Measurements from ENCODE around the gene HELZ2. TPM values are rescaled to one million over a fixed set of nuclear protein-coding genes. Genes with fewer than 3 reads are reported as not detected.

HELZ2 gene
- total and polyA plus RNA-seq, 2 experiments from 2014 or later: 5.2 to 48.9 TPM

GRCh38 chr20:63534831-63535651 lies 39.0 kb downstream of the HELZ2 start:
- H3K27ac ChIP-seq (ENCODE audit: low read depth): no peak overlapping the region
- Mint-ChIP-seq H3K27ac (peak overlapping the region; percentile 77), H3K27me3 (ENCODE audit: insufficient read depth, low read depth, poor library complexity) (peaks cover 10% of the 10 kb centered on the region), H3K4me3 (no peak overlapping the region), H3K36me3 (ENCODE audit: low read depth) (no peaks in the 10 kb centered on the region), H3K9me3 (no peaks in the 10 kb centered on the region), H3K4me1 (peaks cover 5% of the 10 kb centered on the region; the same call in 2 of the 3 replicates)
- no peaks in the 10 kb centered on the region for H3K4me1 ChIP-seq (ENCODE audit: insufficient read depth)
- 0 out of 2 replicates have a peak overlapping the region, but pooled peaks have one; percentile 32 for H2AFZ ChIP-seq
- no peak overlapping the region for H3K4me2 ChIP-seq
- TF ChIP-seq CREB1 (CRISPR knock-in tag; IDR thresholded peaks at IDR 0.05; ENCODE audit: low read depth): no peak
- DNase-seq (ENCODE audit: low spot score): no peak
- H3K9me2 ChIP-seq (ENCODE audit: insufficient read depth): no peaks in the 10 kb centered on the region
- H3K36me3 ChIP-seq (ENCODE audit: insufficient read depth): no peaks in the 10 kb centered on the region
- no peak overlapping the region for H3K4me3 ChIP-seq
- no peak; the same call in 2 of the 3 replicates for ATAC-seq
- no peaks in the 10 kb centered on the region for H3K27me3 ChIP-seq (ENCODE audit: insufficient read depth)
- H3F3A ChIP-seq (replicated peaks; ENCODE audit: low read depth): peaks cover 7% of the 10 kb centered on the region; the same call in 1 of the 2 replicates
- no peaks in the 10 kb centered on the region for H3K79me2 ChIP-seq (replicated peaks; ENCODE audit: insufficient read depth)
- no peaks in the 10 kb centered on the region for H4K20me1 ChIP-seq (replicated peaks; ENCODE audit: insufficient read depth)

- H3F3A ChIP-seq (replicated peaks; ENCODE audit: low read depth): peaks cover 7% of the 10 kb centered on the region; the same call in 1 of the 2 replicates
- no peak for ATAC-seq
- no peak overlapping the region for H3K4me3 Mint-ChIP-seq
- no peak overlapping the region for H3K4me2 ChIP-seq
- H3K4me1 Mint-ChIP-seq: peaks cover 5% of the 10 kb centered on the region; the same call in 2 of the 3 replicates
- no peak for DNase-seq (ENCODE audit: low spot score)
- H3K27me3 Mint-ChIP-seq (ENCODE audit: insufficient read depth, low read depth, poor library complexity): peaks cover 5% of the 10 kb centered on the region
- H2AFZ ChIP-seq: 0 out of 2 replicates have a peak overlapping the region, but pooled peaks have one; percentile 32
- no peak overlapping the region for H3K4me3 ChIP-seq
- no peaks in the 10 kb centered on the region for H3K36me3 ChIP-seq (ENCODE audit: insufficient read depth)
- H3K4me1 ChIP-seq (ENCODE audit: insufficient read depth): no peaks in the 10 kb centered on the region
- H3K79me2 ChIP-seq (replicated peaks; ENCODE audit: insufficient read depth): no peaks in the 10 kb centered on the region
- no peak overlapping the region for H3K27ac ChIP-seq (ENCODE audit: low read depth)
- no peaks in the 10 kb centered on the region for H3K36me3 Mint-ChIP-seq (ENCODE audit: low read depth)
- H3K9me3 Mint-ChIP-seq: no peaks in the 10 kb centered on the region
- no peak overlapping the region for H3K27ac Mint-ChIP-seq
- H3K9me2 ChIP-seq (ENCODE audit: insufficient read depth): no peaks in the 10 kb centered on the region
- no peaks in the 10 kb centered on the region for H3K27me3 ChIP-seq (ENCODE audit: insufficient read depth)
- H4K20me1 ChIP-seq (replicated peaks; ENCODE audit: insufficient read depth): no peaks in the 10 kb centered on the region
- TF ChIP-seq, protein P1, sequence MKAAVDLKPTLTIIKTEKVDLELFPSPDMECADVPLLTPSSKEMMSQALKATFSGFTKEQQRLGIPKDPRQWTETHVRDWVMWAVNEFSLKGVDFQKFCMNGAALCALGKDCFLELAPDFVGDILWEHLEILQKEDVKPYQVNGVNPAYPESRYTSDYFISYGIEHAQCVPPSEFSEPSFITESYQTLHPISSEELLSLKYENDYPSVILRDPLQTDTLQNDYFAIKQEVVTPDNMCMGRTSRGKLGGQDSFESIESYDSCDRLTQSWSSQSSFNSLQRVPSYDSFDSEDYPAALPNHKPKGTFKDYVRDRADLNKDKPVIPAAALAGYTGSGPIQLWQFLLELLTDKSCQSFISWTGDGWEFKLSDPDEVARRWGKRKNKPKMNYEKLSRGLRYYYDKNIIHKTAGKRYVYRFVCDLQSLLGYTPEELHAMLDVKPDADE (IDR thresholded peaks at IDR 0.05): no peak
- TF ChIP-seq, protein P2, sequence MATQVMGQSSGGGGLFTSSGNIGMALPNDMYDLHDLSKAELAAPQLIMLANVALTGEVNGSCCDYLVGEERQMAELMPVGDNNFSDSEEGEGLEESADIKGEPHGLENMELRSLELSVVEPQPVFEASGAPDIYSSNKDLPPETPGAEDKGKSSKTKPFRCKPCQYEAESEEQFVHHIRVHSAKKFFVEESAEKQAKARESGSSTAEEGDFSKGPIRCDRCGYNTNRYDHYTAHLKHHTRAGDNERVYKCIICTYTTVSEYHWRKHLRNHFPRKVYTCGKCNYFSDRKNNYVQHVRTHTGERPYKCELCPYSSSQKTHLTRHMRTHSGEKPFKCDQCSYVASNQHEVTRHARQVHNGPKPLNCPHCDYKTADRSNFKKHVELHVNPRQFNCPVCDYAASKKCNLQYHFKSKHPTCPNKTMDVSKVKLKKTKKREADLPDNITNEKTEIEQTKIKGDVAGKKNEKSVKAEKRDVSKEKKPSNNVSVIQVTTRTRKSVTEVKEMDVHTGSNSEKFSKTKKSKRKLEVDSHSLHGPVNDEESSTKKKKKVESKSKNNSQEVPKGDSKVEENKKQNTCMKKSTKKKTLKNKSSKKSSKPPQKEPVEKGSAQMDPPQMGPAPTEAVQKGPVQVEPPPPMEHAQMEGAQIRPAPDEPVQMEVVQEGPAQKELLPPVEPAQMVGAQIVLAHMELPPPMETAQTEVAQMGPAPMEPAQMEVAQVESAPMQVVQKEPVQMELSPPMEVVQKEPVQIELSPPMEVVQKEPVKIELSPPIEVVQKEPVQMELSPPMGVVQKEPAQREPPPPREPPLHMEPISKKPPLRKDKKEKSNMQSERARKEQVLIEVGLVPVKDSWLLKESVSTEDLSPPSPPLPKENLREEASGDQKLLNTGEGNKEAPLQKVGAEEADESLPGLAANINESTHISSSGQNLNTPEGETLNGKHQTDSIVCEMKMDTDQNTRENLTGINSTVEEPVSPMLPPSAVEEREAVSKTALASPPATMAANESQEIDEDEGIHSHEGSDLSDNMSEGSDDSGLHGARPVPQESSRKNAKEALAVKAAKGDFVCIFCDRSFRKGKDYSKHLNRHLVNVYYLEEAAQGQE (IDR thresholded peaks at IDR 0.05; ENCODE audit: unreplicated experiment): no peak
- TF ChIP-seq ZNF114 (CRISPR knock-in tag; IDR thresholded peaks at IDR 0.05): no peak
- TF ChIP-seq ZNF331 (CRISPR knock-in tag; IDR thresholded peaks at IDR 0.05; ENCODE audit: low read depth): no peak
- TF ChIP-seq CREB1 (CRISPR knock-in tag; IDR thresholded peaks at IDR 0.05; ENCODE audit: low read depth): no peak
- TF ChIP-seq, protein P3, sequence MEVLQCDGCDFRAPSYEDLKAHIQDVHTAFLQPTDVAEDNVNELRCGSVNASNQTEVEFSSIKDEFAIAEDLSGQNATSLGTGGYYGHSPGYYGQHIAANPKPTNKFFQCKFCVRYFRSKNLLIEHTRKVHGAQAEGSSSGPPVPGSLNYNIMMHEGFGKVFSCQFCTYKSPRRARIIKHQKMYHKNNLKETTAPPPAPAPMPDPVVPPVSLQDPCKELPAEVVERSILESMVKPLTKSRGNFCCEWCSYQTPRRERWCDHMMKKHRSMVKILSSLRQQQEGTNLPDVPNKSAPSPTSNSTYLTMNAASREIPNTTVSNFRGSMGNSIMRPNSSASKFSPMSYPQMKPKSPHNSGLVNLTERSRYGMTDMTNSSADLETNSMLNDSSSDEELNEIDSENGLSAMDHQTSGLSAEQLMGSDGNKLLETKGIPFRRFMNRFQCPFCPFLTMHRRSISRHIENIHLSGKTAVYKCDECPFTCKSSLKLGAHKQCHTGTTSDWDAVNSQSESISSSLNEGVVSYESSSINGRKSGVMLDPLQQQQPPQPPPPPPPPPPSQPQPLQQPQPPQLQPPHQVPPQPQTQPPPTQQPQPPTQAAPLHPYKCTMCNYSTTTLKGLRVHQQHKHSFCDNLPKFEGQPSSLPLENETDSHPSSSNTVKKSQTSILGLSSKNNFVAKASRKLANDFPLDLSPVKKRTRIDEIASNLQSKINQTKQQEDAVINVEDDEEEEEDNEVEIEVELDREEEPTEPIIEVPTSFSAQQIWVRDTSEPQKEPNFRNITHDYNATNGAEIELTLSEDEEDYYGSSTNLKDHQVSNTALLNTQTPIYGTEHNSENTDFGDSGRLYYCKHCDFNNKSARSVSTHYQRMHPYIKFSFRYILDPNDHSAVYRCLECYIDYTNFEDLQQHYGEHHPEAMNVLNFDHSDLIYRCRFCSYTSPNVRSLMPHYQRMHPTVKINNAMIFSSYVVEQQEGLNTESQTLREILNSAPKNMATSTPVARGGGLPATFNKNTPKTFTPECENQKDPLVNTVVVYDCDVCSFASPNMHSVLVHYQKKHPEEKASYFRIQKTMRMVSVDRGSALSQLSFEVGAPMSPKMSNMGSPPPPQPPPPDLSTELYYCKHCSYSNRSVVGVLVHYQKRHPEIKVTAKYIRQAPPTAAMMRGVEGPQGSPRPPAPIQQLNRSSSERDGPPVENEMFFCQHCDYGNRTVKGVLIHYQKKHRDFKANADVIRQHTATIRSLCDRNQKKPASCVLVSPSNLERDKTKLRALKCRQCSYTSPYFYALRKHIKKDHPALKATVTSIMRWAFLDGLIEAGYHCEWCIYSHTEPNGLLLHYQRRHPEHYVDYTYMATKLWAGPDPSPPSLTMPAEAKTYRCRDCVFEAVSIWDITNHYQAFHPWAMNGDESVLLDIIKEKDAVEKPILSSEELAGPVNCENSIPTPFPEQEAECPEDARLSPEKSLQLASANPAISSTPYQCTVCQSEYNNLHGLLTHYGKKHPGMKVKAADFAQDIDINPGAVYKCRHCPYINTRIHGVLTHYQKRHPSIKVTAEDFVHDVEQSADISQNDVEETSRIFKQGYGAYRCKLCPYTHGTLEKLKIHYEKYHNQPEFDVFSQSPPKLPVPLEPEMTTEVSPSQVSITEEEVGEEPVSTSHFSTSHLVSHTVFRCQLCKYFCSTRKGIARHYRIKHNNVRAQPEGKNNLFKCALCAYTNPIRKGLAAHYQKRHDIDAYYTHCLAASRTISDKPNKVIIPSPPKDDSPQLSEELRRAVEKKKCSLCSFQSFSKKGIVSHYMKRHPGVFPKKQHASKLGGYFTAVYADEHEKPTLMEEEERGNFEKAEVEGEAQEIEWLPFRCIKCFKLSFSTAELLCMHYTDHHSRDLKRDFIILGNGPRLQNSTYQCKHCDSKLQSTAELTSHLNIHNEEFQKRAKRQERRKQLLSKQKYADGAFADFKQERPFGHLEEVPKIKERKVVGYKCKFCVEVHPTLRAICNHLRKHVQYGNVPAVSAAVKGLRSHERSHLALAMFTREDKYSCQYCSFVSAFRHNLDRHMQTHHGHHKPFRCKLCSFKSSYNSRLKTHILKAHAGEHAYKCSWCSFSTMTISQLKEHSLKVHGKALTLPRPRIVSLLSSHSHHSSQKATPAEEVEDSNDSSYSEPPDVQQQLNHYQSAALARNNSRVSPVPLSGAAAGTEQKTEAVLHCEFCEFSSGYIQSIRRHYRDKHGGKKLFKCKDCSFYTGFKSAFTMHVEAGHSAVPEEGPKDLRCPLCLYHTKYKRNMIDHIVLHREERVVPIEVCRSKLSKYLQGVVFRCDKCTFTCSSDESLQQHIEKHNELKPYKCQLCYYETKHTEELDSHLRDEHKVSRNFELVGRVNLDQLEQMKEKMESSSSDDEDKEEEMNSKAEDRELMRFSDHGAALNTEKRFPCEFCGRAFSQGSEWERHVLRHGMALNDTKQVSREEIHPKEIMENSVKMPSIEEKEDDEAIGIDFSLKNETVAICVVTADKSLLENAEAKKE (CRISPR knock-in tag; IDR thresholded peaks at IDR 0.05): no peak
- TF ChIP-seq NANOG (IDR thresholded peaks at IDR 0.05; ENCODE audit: borderline replicate concordance): no peak
- TF ChIP-seq STAT1 (IDR thresholded peaks at IDR 0.05; ENCODE audit: unreplicated experiment): no peak
- no peak for TF ChIP-seq JUNB (IDR thresholded peaks at IDR 0.05; ENCODE audit: unreplicated experiment)
These were observed 39.6 kb downstream of the HELZ2 start for GRCh38 chr20:63534427-63534830.
